AG09309 (cell line): ENCODE data around the gene PILRA.
"Not testable (repeated sequence)": the region's sequence is repeated elsewhere in the genome, so short reads cannot be mapped to it uniquely, and the experiment has no call there.

Source experiments
- DNase-seq: peaks from one replicate; pipeline ENCODE4 v3.0.0-alpha.2; 2010; ENCODE audit warnings: low read depth
- H3K4me3 ChIP-seq: 2 replicates; pipeline ENCODE4 v1.5.1; 2011; ENCODE audit warnings: mild to moderate bottlenecking, low read depth, low read length, moderate library complexity; ENCODE audit not compliant: control insufficient read depth
- TF ChIP-seq, protein P1 (sequence below): IDR thresholded peaks from 2 replicates; pipeline ENCODE4 v1.5.1; 2011; ENCODE audit warnings: mild to moderate bottlenecking, low read depth, low read length, inconsistent platforms; ENCODE audit not compliant: insufficient read depth, control insufficient read depth; ENCODE audit errors: missing control alignments

The PILRA gene

DNA sequence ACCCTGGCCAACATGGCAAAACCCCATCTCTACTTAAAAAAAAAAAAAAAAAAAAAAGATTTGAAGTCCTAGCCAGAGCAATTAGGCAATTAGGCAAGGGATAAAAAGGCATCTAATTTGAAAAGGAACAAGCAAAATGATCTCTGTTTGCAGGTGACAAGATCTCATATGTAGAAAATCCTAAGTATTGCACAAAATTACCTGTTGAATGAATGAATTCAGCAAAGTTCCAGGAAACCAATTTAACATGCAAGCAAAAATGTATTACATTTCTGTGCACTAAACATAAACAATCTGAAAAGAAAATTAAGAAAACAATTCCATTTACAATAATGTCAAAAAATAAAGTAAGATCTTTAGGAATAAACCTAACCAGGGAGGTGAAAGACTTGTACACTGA, 10.2 kb upstream of the PILRA start:
- DNase-seq: no peak
- TF ChIP-seq, protein P1, sequence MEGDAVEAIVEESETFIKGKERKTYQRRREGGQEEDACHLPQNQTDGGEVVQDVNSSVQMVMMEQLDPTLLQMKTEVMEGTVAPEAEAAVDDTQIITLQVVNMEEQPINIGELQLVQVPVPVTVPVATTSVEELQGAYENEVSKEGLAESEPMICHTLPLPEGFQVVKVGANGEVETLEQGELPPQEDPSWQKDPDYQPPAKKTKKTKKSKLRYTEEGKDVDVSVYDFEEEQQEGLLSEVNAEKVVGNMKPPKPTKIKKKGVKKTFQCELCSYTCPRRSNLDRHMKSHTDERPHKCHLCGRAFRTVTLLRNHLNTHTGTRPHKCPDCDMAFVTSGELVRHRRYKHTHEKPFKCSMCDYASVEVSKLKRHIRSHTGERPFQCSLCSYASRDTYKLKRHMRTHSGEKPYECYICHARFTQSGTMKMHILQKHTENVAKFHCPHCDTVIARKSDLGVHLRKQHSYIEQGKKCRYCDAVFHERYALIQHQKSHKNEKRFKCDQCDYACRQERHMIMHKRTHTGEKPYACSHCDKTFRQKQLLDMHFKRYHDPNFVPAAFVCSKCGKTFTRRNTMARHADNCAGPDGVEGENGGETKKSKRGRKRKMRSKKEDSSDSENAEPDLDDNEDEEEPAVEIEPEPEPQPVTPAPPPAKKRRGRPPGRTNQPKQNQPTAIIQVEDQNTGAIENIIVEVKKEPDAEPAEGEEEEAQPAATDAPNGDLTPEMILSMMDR: no peak
- no peak overlapping the region for H3K4me3 ChIP-seq

DNA sequence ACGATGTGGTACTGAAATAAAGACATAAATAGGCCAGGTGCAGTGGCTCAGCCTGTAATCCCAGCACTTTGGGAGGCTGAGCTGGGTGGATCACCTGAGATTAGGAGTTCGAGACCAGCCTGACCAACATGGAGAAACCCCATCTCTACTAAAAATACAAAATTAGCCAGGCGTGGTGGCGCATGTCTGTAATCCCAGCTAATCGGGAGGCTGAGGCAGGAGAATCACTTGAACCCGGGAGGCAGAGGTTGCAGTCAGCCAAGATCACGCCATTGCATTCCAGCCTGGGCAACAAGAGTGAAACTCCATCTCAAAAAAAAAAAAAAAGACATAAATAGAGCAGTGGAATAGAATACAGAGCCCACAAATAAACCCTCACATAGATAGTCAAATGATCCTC, 9.5 kb upstream of the PILRA start:
- not testable (repeated sequence) for H3K4me3 ChIP-seq, DNase-seq

DNA sequence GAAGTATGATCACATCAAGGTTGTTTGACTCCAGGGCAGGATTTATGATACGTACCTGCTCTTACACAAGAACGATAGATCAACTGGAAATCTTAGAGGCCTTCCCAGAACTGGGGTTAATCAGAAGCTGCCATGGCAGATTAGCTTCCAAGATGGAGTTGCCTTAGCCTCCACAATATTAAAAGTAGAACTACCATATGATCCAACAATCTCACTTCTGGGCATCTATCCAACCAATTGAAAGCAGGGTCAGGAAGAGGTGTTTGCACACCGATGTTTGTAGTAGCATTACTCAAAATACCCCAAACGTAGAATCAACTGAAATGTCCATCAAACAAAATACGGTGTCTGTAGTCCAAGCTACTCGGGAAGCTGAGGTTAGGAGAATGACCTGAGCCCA, 8.8 kb upstream of the PILRA start:
- no peak overlapping the region for H3K4me3 ChIP-seq
- no peak for DNase-seq
- TF ChIP-seq, protein P1: no peak

DNA sequence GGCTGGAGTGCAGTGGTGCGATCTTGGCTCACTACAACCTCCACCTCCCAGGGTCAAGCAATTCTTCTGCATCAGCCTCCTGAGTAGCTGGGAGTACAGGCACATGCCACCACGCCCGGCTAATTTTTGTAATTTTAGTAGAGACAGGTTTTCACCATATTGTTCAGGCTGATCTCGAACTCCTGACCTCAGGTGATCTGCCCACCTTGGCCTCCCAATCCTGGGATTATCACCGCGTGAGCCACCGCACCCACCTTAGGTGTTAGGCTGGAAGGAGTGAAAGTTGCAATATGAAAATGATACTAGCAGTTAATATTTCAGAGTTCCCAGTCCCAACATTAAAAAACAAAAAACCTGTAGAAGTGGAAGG, 7.3 kb upstream of the PILRA start:
- not testable (repeated sequence) for DNase-seq, H3K4me3 ChIP-seq

DNA sequence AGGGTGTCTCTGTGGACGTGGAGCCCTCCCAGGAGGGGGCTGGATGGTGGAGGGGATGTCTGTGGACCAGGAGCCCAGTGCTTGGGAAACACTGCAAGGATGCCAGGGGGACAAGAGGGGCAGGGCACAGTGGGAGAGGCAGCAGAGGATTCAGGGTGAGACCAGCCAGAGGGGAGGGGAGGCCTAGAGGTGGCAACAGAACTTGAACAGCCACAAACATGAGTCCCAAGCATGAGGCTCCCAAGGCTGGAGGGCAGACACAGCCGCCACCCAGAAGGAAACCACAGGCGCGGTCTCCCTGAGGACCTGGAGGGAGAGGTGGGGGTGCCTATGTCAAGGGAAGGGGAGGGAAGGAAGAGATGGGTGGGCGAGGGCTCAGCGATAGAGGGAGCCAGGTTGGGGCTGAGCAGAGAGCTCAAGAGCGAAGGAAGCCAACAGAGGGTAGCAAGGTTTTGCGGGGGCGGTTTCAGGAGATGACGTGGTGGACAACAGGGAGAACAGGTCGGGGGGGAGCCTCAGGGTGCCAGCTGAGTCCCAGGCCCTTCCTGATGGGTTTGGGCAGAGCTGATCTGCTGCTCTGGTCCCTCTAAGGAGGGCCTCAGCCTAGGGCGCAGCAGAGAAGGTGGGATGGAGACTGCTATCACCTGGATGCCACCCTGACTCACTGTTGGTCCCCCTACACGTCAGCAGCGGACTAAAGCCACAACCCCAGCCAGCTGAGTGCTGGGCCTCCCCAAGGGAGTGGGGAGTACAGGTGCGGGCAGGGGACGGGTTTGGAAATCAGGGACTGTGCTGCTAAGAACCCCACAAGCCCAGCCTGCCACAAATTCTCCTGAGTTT, 6.7 kb upstream of the PILRA start:
- H3K4me3 ChIP-seq: no peak overlapping the region
- DNase-seq: no peak
- TF ChIP-seq, protein P1: no peak

DNA sequence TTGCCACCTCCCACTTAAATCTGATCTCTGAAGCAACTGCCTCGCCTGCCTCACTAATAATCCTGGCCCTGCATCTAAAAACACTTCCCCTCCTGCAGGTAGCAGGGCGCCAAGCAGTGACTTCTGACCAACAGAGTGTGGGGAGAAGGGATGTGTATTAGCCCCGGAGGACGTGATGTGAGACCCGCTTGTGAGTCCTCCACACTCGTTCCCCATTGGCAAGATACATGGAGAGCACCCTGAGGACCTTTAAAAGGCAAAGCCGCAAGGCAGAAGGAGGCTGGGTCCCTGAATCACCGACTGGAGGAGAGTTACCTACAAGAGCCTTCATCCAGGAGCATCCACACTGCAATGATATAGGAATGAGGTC, 6.1 kb upstream of the PILRA start:
- TF ChIP-seq, protein P1: no peak
- DNase-seq: no peak
- no peak overlapping the region for H3K4me3 ChIP-seq

DNA sequence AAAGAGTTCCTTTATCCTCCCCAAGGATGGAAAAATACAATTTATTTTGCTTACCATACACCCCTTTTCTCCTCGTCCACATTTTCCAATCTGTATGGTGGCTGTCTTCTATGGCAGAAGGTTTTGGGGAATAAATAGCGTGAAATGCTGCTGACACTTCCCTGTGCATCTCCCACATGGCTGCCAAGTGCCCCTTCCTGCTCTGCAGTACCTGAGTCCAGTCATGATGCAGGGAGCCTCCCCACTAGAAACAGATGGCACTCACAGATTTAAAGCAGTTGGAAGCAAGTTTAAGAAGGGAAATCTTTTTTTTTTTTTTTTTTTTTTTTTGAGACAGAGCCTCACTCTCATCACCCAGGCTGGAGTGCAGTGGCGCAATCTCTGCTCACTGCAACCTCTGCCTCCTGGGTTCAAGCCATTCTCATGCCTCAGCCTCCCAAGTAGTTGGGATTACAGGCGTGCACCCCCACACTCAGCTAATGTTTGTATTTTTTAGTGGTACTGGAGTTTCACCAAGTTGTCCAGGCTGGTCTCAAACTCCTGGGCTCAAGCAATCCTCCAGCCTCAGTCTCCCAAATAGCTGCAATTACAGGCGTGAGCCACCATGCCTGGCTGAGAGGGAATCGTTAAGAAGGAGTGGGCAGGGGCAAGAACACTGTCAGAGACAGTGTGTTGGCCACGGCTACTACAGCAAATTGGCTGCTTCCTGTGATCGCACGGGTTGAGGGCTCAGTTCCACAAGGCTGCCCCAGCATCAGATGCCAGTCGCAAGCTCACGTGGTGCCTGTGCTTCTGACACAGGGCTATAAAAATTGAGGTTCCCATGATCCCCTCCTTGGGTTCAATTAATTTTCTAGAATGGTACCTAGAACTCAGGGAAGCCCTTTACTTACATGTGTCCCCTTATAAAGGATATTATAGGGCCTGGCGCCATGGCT, 5.3 kb upstream of the PILRA start:
- TF ChIP-seq, protein P1: no peak
- no peak for DNase-seq
- H3K4me3 ChIP-seq: no peak overlapping the region
